OCI-LY1 (cell line): ENCODE measurements around the gene MECR.

Experiments used
- EZH2 ChIP-seq: fragments of 200-600 bp; sonication (generic), shearing (Covaris generic); IDR thresholded peaks from 2 replicates; pipeline ENCODE4 v1.8.0; 2017; ENCODE audit warnings: borderline replicate concordance, mixed run types, mild to moderate bottlenecking, antibody characterized with exemption, low read length, moderate library complexity, mixed read lengths
- TF ChIP-seq, protein P1 (sequence below): fragments of 200-600 bp; sonication (generic), shearing (Covaris generic); IDR thresholded peaks from 2 replicates; pipeline ENCODE4 v1.5.1; 2017; ENCODE audit warnings: mild to moderate bottlenecking, antibody characterized with exemption, low read length, moderate library complexity, mixed read lengths

DNA sequence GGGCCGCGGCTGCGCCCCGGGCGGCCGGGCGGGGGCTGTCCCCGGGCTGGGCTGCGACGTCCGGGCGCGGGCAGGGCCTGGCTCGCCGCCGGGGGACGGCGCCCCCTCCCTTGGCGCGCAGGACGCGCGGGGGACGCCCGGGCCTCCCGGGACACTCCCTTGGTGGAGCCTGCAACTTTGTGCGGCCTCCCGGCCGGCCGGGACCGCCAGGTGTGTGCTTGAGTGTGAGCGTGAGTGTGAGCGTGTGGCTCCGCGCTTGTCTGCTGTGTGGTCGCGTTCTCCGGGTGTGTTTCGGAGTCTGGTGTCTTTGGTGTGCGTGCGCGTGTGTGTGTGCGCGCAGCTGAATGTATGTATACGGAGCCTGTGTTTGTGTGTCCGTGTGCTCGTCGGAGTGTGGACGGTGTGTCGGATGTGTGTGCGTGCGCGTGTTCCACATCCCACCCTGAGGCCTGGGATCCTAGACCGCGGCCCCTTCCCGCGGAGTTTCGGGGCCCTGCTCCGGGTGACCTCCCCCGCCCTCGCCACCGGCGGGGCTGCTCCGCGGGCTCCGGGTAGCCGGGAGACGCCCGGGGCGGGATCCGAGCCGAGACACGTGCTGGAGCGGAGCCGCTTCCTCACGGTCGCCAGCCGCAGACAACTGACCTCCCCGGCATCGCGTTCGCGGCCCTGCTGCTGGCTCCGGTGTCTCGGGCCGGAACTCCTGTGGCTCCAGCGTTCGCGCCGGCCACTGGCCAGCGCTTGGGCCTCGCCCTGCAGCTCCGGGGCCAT, 7.3 kb upstream of the MECR start:
- TF ChIP-seq EZH2, result no peak
- TF ChIP-seq, protein P1, sequence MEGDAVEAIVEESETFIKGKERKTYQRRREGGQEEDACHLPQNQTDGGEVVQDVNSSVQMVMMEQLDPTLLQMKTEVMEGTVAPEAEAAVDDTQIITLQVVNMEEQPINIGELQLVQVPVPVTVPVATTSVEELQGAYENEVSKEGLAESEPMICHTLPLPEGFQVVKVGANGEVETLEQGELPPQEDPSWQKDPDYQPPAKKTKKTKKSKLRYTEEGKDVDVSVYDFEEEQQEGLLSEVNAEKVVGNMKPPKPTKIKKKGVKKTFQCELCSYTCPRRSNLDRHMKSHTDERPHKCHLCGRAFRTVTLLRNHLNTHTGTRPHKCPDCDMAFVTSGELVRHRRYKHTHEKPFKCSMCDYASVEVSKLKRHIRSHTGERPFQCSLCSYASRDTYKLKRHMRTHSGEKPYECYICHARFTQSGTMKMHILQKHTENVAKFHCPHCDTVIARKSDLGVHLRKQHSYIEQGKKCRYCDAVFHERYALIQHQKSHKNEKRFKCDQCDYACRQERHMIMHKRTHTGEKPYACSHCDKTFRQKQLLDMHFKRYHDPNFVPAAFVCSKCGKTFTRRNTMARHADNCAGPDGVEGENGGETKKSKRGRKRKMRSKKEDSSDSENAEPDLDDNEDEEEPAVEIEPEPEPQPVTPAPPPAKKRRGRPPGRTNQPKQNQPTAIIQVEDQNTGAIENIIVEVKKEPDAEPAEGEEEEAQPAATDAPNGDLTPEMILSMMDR, result no peak
